HepG2 (cell line): Measurements from ENCODE around the gene SECTM1. TPM values are rescaled to one million over a fixed set of nuclear protein-coding genes. Genes with fewer than 3 reads are reported as not detected.

Source experiments
- IRF2 ChIP-seq: IDR thresholded peaks from 2 replicates; pipeline ENCODE4 v1.6.1; 2018; ENCODE audit warnings: missing genetic modification reagents, missing compliant biosample characterization
- KDM3A ChIP-seq: IDR thresholded peaks from 2 replicates; pipeline ENCODE4 v1.6.1; 2018; ENCODE audit warnings: low read depth, missing compliant biosample characterization
- NR2F1 ChIP-seq, 2 experiments: fragments of 450-650 bp in 1 of 2; formaldehyde crosslinking in 1 of 2; IDR thresholded peaks; 2 replicates each; pipeline versions ENCODE4 v1.5.0 to v1.6.1; 2016 to 2020; ENCODE audit warnings: mild to moderate bottlenecking in 1 of 2, missing compliant biosample characterization in 1 of 2, missing genetic modification reagents in 1 of 2, moderate library complexity in 1 of 2
- ZNF44 ChIP-seq: sonication (generic); formaldehyde crosslinking; IDR thresholded peaks from 2 replicates; pipeline ENCODE4 v1.5.1; 2020; ENCODE audit warnings: mild to moderate bottlenecking, missing genetic modification reagents
- ZNF552 ChIP-seq: sonication (generic); formaldehyde crosslinking; IDR thresholded peaks from 2 replicates; pipeline ENCODE4 v1.9.0; 2022; ENCODE audit warnings: missing genetic modification reagents, mild to moderate bottlenecking, borderline replicate concordance
- ZNF564 ChIP-seq: sonication (generic); formaldehyde crosslinking; IDR thresholded peaks from 2 replicates; pipeline ENCODE4 v1.8.1; 2023; ENCODE audit warnings: mild to moderate bottlenecking, missing genetic modification reagents
- ZNF672 ChIP-seq: sonication (generic); formaldehyde crosslinking; IDR thresholded peaks from 2 replicates; pipeline ENCODE4 v1.8.1; 2022; ENCODE audit warnings: missing genetic modification reagents
- polyA plus RNA-seq, 8 experiments: library from polyadenylated mRNA; depleted of rRNA in 3 of 8; stranded (reverse) in 7 of 8; unstranded in 1 of 8; fragments of >200 nt; fragmentation: Illumina TruSeq in 4 of 8; extraction: Trizol in 4 of 8; gene quantifications; 2 replicates each; pipeline versions ENCODE4 v1.2.1 to v1.2.3, GENCODE V29; 2011 to 2016; ENCODE audit warnings: low read depth in 4 of 8, missing spikeins in 1 of 8, mixed read lengths in 1 of 8; ENCODE audit not compliant: insufficient read depth in 1 of 8
- total RNA-seq, 5 experiments: library from RNA; depleted of rRNA; stranded (reverse); fragments of >200 nt; fragmentation: Illumina TruSeq; extraction: Trizol; gene quantifications; 2 replicates each; pipeline ENCODE4 v1.2.3, GENCODE V29; 2016; ENCODE audit warnings: low read depth in 1 of 5
- TF ChIP-seq, protein P1 (sequence below): sonication (generic); formaldehyde crosslinking; IDR thresholded peaks from 2 replicates; pipeline ENCODE4 v1.4.0; 2020; ENCODE audit warnings: mild to moderate bottlenecking, missing genetic modification reagents
- TF ChIP-seq, protein P2 (sequence below): sonication (generic); formaldehyde crosslinking; IDR thresholded peaks from 2 replicates; pipeline ENCODE4 v1.5.0; 2020; ENCODE audit warnings: mild to moderate bottlenecking, missing genetic modification reagents
- TF ChIP-seq, protein P3 (sequence below), 2 experiments: fragments of 450-650 bp in 1 of 2; sonication (generic) in 1 of 2; formaldehyde crosslinking; IDR thresholded peaks; 2 replicates each; pipeline versions ENCODE4 v1.5.0 to v1.8.0; 2020 to 2022; ENCODE audit warnings: mild to moderate bottlenecking in 1 of 2, missing genetic modification reagents in 1 of 2
- TF ChIP-seq, protein P4 (sequence below): sonication (generic); formaldehyde crosslinking; IDR thresholded peaks from 2 replicates; pipeline ENCODE4 v1.4.0; 2020; ENCODE audit warnings: mild to moderate bottlenecking, missing genetic modification reagents
- TF ChIP-seq, protein P5 (sequence below): sonication (generic); formaldehyde crosslinking; IDR thresholded peaks from 2 replicates; pipeline ENCODE4 v1.8.0; 2022; ENCODE audit warnings: mild to moderate bottlenecking, missing genetic modification reagents; ENCODE audit not compliant: insufficient replicate concordance
- TF ChIP-seq, protein P6 (sequence below): sonication (generic); formaldehyde crosslinking; conservative IDR thresholded peaks from 2 replicates; pipeline ENCODE4 v1.4.0; 2020; ENCODE audit warnings: missing genetic modification reagents

SECTM1 gene
- total and polyA plus RNA-seq, 2 of the 13 experiments (the other 11 are each of a cell fraction or from before 2014, with no cell fraction given), result 3.5 to 5.3 TPM

DNA sequence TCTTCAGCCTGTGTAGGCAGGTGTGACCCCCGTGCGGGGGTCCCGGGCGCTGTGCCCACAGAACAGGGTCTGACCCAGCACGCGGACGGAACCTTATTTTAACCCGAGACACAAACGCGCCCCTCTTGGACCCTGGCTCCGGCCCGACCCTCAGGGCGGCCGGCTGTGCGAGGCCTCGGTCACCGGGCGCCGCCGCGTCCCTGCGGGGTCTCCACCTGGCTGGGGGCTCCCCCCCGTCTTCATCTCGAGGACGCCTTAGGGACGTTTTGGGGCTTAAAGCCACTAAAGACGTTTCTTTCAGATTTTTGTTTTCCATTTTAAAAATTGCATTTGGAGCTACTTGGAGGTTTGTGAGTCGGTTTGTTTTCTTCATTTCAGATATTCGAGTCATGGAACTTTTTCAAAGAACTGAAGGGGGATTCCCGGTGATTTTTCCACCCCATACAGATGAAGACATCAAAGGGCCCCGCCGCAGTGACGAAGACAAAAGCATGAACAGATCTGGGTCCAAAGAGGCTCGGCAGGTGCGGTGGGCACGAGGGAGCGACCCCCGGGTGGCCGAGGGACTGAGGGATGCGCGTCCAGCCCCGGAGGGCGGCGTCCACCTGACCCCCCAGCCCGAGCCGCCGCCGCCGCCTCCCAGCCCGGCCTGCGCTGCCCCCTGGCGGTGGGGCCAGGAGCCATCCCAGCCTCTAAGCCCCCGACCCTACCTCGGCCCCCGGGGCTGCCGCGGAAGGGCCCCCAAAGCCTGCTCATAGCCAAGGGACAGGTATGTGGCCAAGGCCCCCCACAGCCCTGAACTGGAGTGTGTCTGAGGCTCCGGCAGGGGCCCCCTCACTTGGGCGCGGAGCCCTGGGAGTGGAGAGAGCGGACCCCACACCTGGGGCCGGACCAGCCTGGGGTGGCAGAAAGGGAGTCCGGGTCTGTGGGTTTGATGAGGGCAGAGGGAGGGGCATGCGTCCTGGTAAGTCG is 12.3 kb downstream of the SECTM1 start (continued):
- TF ChIP-seq, protein P1, sequence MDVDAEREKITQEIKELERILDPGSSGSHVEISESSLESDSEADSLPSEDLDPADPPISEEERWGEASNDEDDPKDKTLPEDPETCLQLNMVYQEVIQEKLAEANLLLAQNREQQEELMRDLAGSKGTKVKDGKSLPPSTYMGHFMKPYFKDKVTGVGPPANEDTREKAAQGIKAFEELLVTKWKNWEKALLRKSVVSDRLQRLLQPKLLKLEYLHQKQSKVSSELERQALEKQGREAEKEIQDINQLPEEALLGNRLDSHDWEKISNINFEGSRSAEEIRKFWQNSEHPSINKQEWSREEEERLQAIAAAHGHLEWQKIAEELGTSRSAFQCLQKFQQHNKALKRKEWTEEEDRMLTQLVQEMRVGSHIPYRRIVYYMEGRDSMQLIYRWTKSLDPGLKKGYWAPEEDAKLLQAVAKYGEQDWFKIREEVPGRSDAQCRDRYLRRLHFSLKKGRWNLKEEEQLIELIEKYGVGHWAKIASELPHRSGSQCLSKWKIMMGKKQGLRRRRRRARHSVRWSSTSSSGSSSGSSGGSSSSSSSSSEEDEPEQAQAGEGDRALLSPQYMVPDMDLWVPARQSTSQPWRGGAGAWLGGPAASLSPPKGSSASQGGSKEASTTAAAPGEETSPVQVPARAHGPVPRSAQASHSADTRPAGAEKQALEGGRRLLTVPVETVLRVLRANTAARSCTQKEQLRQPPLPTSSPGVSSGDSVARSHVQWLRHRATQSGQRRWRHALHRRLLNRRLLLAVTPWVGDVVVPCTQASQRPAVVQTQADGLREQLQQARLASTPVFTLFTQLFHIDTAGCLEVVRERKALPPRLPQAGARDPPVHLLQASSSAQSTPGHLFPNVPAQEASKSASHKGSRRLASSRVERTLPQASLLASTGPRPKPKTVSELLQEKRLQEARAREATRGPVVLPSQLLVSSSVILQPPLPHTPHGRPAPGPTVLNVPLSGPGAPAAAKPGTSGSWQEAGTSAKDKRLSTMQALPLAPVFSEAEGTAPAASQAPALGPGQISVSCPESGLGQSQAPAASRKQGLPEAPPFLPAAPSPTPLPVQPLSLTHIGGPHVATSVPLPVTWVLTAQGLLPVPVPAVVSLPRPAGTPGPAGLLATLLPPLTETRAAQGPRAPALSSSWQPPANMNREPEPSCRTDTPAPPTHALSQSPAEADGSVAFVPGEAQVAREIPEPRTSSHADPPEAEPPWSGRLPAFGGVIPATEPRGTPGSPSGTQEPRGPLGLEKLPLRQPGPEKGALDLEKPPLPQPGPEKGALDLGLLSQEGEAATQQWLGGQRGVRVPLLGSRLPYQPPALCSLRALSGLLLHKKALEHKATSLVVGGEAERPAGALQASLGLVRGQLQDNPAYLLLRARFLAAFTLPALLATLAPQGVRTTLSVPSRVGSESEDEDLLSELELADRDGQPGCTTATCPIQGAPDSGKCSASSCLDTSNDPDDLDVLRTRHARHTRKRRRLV (CRISPR knock-in tag), result no peak
- TF ChIP-seq, protein P2, sequence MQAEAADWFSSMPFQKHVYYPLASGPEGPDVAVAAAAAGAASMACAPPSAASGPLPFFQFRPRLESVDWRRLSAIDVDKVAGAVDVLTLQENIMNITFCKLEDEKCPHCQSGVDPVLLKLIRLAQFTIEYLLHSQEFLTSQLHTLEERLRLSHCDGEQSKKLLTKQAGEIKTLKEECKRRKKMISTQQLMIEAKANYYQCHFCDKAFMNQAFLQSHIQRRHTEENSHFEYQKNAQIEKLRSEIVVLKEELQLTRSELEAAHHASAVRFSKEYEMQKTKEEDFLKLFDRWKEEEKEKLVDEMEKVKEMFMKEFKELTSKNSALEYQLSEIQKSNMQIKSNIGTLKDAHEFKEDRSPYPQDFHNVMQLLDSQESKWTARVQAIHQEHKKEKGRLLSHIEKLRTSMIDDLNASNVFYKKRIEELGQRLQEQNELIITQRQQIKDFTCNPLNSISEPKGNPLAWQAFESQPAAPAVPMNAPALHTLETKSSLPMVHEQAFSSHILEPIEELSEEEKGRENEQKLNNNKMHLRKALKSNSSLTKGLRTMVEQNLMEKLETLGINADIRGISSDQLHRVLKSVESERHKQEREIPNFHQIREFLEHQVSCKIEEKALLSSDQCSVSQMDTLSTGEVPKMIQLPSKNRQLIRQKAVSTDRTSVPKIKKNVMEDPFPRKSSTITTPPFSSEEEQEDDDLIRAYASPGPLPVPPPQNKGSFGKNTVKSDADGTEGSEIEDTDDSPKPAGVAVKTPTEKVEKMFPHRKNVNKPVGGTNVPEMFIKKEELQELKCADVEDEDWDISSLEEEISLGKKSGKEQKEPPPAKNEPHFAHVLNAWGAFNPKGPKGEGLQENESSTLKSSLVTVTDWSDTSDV, result no peak
- TF ChIP-seq, protein P3, sequence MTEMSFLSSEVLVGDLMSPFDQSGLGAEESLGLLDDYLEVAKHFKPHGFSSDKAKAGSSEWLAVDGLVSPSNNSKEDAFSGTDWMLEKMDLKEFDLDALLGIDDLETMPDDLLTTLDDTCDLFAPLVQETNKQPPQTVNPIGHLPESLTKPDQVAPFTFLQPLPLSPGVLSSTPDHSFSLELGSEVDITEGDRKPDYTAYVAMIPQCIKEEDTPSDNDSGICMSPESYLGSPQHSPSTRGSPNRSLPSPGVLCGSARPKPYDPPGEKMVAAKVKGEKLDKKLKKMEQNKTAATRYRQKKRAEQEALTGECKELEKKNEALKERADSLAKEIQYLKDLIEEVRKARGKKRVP (CRISPR knock-in tag; IDR thresholded peaks at IDR 0.05), result no peak
- TF ChIP-seq, protein P4, sequence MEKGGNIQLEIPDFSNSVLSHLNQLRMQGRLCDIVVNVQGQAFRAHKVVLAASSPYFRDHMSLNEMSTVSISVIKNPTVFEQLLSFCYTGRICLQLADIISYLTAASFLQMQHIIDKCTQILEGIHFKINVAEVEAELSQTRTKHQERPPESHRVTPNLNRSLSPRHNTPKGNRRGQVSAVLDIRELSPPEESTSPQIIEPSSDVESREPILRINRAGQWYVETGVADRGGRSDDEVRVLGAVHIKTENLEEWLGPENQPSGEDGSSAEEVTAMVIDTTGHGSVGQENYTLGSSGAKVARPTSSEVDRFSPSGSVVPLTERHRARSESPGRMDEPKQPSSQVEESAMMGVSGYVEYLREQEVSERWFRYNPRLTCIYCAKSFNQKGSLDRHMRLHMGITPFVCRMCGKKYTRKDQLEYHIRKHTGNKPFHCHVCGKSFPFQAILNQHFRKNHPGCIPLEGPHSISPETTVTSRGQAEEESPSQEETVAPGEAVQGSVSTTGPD (CRISPR knock-in tag), result no peak
- TF ChIP-seq IRF2 (CRISPR knock-in tag), result peak; percentile 44; the same call in 1 of the 2 replicates
- no peak for TF ChIP-seq ZNF44
- TF ChIP-seq ZNF552 (CRISPR knock-in tag), result no peak
- TF ChIP-seq ZNF672 (CRISPR knock-in tag), result no peak
- no peak; the same call in 1 of the 2 replicates for TF ChIP-seq ZNF564 (CRISPR knock-in tag)
- peak in 1 of 2 experiments; percentile 21; a peak in 1 of 4 replicates for TF ChIP-seq NR2F1 (CRISPR knock-in tag; IDR thresholded peaks at IDR 0.05)
- TF ChIP-seq, protein P5, sequence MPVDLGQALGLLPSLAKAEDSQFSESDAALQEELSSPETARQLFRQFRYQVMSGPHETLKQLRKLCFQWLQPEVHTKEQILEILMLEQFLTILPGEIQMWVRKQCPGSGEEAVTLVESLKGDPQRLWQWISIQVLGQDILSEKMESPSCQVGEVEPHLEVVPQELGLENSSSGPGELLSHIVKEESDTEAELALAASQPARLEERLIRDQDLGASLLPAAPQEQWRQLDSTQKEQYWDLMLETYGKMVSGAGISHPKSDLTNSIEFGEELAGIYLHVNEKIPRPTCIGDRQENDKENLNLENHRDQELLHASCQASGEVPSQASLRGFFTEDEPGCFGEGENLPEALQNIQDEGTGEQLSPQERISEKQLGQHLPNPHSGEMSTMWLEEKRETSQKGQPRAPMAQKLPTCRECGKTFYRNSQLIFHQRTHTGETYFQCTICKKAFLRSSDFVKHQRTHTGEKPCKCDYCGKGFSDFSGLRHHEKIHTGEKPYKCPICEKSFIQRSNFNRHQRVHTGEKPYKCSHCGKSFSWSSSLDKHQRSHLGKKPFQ, result no peak
- TF ChIP-seq, protein P6, sequence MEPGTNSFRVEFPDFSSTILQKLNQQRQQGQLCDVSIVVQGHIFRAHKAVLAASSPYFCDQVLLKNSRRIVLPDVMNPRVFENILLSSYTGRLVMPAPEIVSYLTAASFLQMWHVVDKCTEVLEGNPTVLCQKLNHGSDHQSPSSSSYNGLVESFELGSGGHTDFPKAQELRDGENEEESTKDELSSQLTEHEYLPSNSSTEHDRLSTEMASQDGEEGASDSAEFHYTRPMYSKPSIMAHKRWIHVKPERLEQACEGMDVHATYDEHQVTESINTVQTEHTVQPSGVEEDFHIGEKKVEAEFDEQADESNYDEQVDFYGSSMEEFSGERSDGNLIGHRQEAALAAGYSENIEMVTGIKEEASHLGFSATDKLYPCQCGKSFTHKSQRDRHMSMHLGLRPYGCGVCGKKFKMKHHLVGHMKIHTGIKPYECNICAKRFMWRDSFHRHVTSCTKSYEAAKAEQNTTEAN (CRISPR knock-in tag), result no peak
- TF ChIP-seq KDM3A (CRISPR knock-in tag), result no peak; the same call in 1 of the 2 replicates
